ENCODE results near the gene SEMA7A.

GRCh38 chr15:74438206-74438605, 4.4 kb upstream of the SEMA7A start:
- TF ChIP-seq CTCF (IDR thresholded peaks at IDR 0.05), result no peak
- TF ChIP-seq POLR2A (IDR thresholded peaks at IDR 0.05), result no peak
- TF ChIP-seq EP300 (IDR thresholded peaks at IDR 0.05), result no peak
